MM.1S (cell line): ENCODE results near the gene EMX1.

Experiments
- DNase-seq: peaks from one replicate; pipeline ENCODE4 v3.0.0-alpha.2; 2015
- H2AFZ ChIP-seq: fragments of 300-600 bp; sonication (generic); 2 replicates; pipeline ENCODE4 v1.6.0; 2016; ENCODE audit warnings: antibody characterized with exemption, low read length
- H3F3A ChIP-seq: fragments of 300-600 bp; sonication (generic); 2 replicates; pipeline ENCODE4 v1.6.1; 2016; ENCODE audit warnings: mild to moderate bottlenecking, antibody characterized with exemption, low read length, moderate library complexity, mixed read lengths; ENCODE audit not compliant: insufficient read depth
- H3K27ac ChIP-seq: fragments of 300-600 bp; sonication (generic); 2 replicates; pipeline ENCODE4 v1.5.1; 2016; ENCODE audit warnings: mild to moderate bottlenecking, low read length
- H3K27me3 ChIP-seq: fragments of 300-600 bp; sonication (generic); replicated peaks from 2 replicates; pipeline ENCODE4 v1.6.0; 2016; ENCODE audit warnings: low read length; ENCODE audit not compliant: insufficient read depth
- H3K36me3 ChIP-seq: fragments of 300-600 bp; sonication (generic); replicated peaks from 2 replicates; pipeline ENCODE4 v1.6.1; 2016; ENCODE audit warnings: mild to moderate bottlenecking, low read length, mixed read lengths; ENCODE audit not compliant: insufficient read depth
- H3K4me1 ChIP-seq: fragments of 300-600 bp; sonication (generic); 2 replicates; pipeline ENCODE4 v1.6.1; 2016; ENCODE audit warnings: low read length, mixed read lengths
- H3K4me2 ChIP-seq: fragments of 300-600 bp; sonication (generic); 2 replicates; pipeline ENCODE4 v1.6.0; 2016; ENCODE audit warnings: low read depth, low read length
- H3K4me3 ChIP-seq: fragments of 300-600 bp; sonication (generic); 2 replicates; pipeline ENCODE4 v1.5.1; 2016; ENCODE audit warnings: low read length, mixed read lengths
- H3K79me2 ChIP-seq: fragments of 300-600 bp; sonication (generic); 2 replicates; pipeline ENCODE4 v1.6.1; 2016; ENCODE audit warnings: mixed run types, low read length, mixed read lengths
- H3K9ac ChIP-seq: fragments of 300-600 bp; sonication (generic); 2 replicates; pipeline ENCODE4 v1.6.1; 2016; ENCODE audit warnings: low read length, mixed read lengths
- H3K9me2 ChIP-seq: fragments of 300-600 bp; sonication (generic); replicated peaks from 2 replicates; pipeline ENCODE4 v1.6.1; 2016; ENCODE audit warnings: mild to moderate bottlenecking, low read length, mixed read lengths; ENCODE audit not compliant: insufficient read depth
- H3K9me3 ChIP-seq: fragments of 300-600 bp; sonication (generic); replicated peaks from 2 replicates; pipeline ENCODE4 v1.6.1; 2016; ENCODE audit warnings: mild to moderate bottlenecking, low read length, mixed read lengths; ENCODE audit not compliant: insufficient read depth
- H4K20me1 ChIP-seq: fragments of 300-600 bp; sonication (generic); 2 replicates; pipeline ENCODE4 v1.6.1; 2016; ENCODE audit warnings: mild to moderate bottlenecking, low read length, moderate library complexity, mixed read lengths; ENCODE audit not compliant: insufficient read depth
- EZH2 ChIP-seq: fragments of 300-600 bp; sonication (generic); optimal IDR thresholded peaks from 2 replicates; pipeline ENCODE3; 2017; ENCODE audit warnings: low read depth, mild to moderate bottlenecking, antibody characterized with exemption, low read length, mixed read lengths
- EZH2phosphoT487 ChIP-seq: fragments of 300-600 bp; sonication (generic); IDR thresholded peaks from 2 replicates; pipeline ENCODE4 v1.6.1; 2018; ENCODE audit warnings: antibody characterized with exemption, low read length
- TF ChIP-seq, protein P1 (sequence below): fragments of 300-600 bp; sonication (generic); IDR thresholded peaks from 2 replicates; pipeline ENCODE4 v1.5.1; 2016; ENCODE audit warnings: antibody characterized with exemption, low read length, mixed read lengths

The EMX1 gene

GRCh38 chr2:72917138-72917876, at the start of gene EMX1:
EMX1 (plus strand) TSS chr2:72917519; CDS start chr2:72917853, 334 bp downstream.
- Histone ChIP-seq H3K4me1 (peaks cover 4% of the 10 kb centered on the region; the same call in 1 of the 2 replicates), H3K79me2 (no peaks in the 10 kb centered on the region), H3K27ac (peak within 1 kb of the TSS; percentile 6; the same call in 1 of the 2 replicates), H3K4me3 (peak within 1 kb of the TSS; percentile 79), H3K9me2 (no peaks in the 10 kb centered on the region), H3K9me3 (no peaks in the 10 kb centered on the region), H4K20me1 (0 out of 2 replicates have a peak, but pooled peaks cover 2% of the 10 kb centered on the region), H3F3A (no peaks in the 10 kb centered on the region), H3K9ac (peak within 1 kb of the TSS; percentile 65; the same call in 1 of the 2 replicates), H3K4me2 (peak within 1 kb of the TSS; percentile 100), H3K27me3 (peaks cover 80% of the 10 kb centered on the region), H2AFZ (peak within 1 kb of the TSS; percentile 93), H3K36me3 (no peaks in the 10 kb centered on the region)
- peak; percentile 88 for DNase-seq
- TF ChIP-seq EZH2phosphoT487 (no peak), EZH2 (no peak)
- TF ChIP-seq, protein P1, sequence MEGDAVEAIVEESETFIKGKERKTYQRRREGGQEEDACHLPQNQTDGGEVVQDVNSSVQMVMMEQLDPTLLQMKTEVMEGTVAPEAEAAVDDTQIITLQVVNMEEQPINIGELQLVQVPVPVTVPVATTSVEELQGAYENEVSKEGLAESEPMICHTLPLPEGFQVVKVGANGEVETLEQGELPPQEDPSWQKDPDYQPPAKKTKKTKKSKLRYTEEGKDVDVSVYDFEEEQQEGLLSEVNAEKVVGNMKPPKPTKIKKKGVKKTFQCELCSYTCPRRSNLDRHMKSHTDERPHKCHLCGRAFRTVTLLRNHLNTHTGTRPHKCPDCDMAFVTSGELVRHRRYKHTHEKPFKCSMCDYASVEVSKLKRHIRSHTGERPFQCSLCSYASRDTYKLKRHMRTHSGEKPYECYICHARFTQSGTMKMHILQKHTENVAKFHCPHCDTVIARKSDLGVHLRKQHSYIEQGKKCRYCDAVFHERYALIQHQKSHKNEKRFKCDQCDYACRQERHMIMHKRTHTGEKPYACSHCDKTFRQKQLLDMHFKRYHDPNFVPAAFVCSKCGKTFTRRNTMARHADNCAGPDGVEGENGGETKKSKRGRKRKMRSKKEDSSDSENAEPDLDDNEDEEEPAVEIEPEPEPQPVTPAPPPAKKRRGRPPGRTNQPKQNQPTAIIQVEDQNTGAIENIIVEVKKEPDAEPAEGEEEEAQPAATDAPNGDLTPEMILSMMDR: no peak

DNA sequence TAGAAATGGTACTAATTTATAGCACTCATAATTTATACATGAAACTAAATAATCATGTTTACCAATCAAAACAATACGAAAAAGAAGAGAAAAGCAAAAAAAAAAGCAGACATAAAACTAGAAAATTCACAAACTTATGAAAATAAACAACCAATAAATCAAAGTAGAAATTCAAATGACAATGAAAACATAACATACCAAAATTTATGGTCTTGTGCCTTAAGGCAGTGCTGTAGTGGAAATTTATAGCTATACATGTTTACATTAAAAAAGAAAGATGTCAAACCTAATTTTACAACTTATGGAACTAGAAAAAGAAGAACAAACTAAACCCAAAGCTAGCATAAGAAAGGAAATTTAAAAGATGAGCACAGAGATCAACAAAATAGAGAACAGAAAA, 46.3 kb upstream of the EMX1 start:
- Histone ChIP-seq H3K4me3 (no peak overlapping the region), H3F3A (no peaks in the 10 kb centered on the region), H3K9me2 (no peaks in the 10 kb centered on the region), H2AFZ (no peak overlapping the region), H3K9me3 (no peaks in the 10 kb centered on the region), H3K36me3 (no peaks in the 10 kb centered on the region), H3K79me2 (no peaks in the 10 kb centered on the region), H4K20me1 (no peaks in the 10 kb centered on the region), H3K27me3 (no peaks in the 10 kb centered on the region), H3K27ac (no peak overlapping the region), H3K4me1 (no peaks in the 10 kb centered on the region), H3K4me2 (no peak overlapping the region), H3K9ac (no peak overlapping the region)
- TF ChIP-seq EZH2phosphoT487: no peak
- DNase-seq: no peak

DNA sequence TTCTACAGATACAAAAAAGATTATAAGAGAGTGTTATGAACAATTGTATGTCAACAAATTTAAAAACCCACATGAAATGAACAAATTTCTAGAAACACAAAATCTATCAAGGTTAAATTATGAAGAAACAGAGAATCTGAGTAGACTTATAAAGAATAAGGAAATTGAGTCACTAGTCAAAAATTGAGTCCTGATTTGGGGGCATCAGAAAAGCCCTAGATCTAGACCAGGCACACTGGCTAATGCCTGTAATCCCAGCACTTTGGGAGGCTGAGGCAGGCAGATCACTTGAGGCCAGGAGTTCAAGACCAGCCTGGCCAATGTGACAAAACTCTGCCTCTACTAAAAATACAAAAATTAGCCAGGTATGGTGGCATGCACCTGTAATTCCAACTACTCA, 45.4 kb upstream of the EMX1 start:
- no peak for DNase-seq
- Histone ChIP-seq H3K9me2 (no peaks in the 10 kb centered on the region), H3K9me3 (no peaks in the 10 kb centered on the region), H3K4me2 (no peak overlapping the region), H3K9ac (no peak overlapping the region), H3K36me3 (no peaks in the 10 kb centered on the region), H3K27ac (no peak overlapping the region), H2AFZ (no peak overlapping the region), H3K4me1 (no peaks in the 10 kb centered on the region), H3F3A (no peaks in the 10 kb centered on the region), H4K20me1 (no peaks in the 10 kb centered on the region), H3K4me3 (no peak overlapping the region), H3K79me2 (no peaks in the 10 kb centered on the region), H3K27me3 (no peaks in the 10 kb centered on the region)
- no peak for TF ChIP-seq EZH2
- no peak for TF ChIP-seq EZH2phosphoT487
- TF ChIP-seq, protein P1: no peak
